HCT116 (cell line): ENCODE results near the gene ZNF750.

Experiments
- CTCF ChIP-seq, 3 experiments: fragments of 200-600 bp in 1 of 3; sonication (generic) in 1 of 3; IDR thresholded peaks in 2 of 3; conservative IDR thresholded peaks in 1 of 3; 2 replicates each; pipeline ENCODE4 v1.5.1; 2012 to 2017; ENCODE audit warnings: low read depth in 2 of 3, low read length in 2 of 3, antibody characterized with exemption in 1 of 3, borderline replicate concordance in 1 of 3, control low read depth in 1 of 3, mild to moderate bottlenecking in 1 of 3, mixed read lengths in 1 of 3, mixed run types in 1 of 3, moderate library complexity in 1 of 3; ENCODE audit not compliant: insufficient read depth in 1 of 3
- ELF1 ChIP-seq: IDR thresholded peaks from 2 replicates; pipeline ENCODE4 v1.6.1; 2012; ENCODE audit warnings: low read depth, borderline replicate concordance
- EZH2 ChIP-seq: fragments of 200-600 bp; sonication (generic); IDR thresholded peaks from 2 replicates; pipeline ENCODE4 v1.6.1; 2017; ENCODE audit warnings: antibody characterized with exemption, mixed run types
- EZH2phosphoT487 ChIP-seq: fragments of 200-600 bp; IDR thresholded peaks from 2 replicates; pipeline ENCODE4 v1.6.1; 2018; ENCODE audit warnings: antibody characterized with exemption, borderline replicate concordance
- FOSL1 ChIP-seq: IDR thresholded peaks from 2 replicates; pipeline ENCODE4 v1.6.1; 2012; ENCODE audit warnings: low read depth
- JUND ChIP-seq: IDR thresholded peaks from 2 replicates; pipeline ENCODE4 v1.6.1; 2012
- TCF7L2 ChIP-seq: IDR thresholded peaks from 2 replicates; pipeline ENCODE4 v1.7.0; 2011; ENCODE audit warnings: borderline replicate concordance, inconsistent platforms; ENCODE audit not compliant: insufficient read depth, insufficient read length; ENCODE audit errors: extremely low read depth
- YY1 ChIP-seq: IDR thresholded peaks from 2 replicates; pipeline ENCODE4 v1.6.1; 2011; ENCODE audit warnings: low read length, low read depth, moderate library complexity, mild to moderate bottlenecking; ENCODE audit not compliant: insufficient replicate concordance; ENCODE audit errors: extremely low read depth
- ZBTB33 ChIP-seq: IDR thresholded peaks from 2 replicates; pipeline ENCODE4 v1.6.1; 2011; ENCODE audit warnings: mild to moderate bottlenecking, low read length, moderate library complexity; ENCODE audit not compliant: insufficient replicate concordance; ENCODE audit errors: extremely low read depth

- TF ChIP-seq CTCF (IDR thresholded peaks at IDR 0.05 in 2 of 3, conservative IDR thresholded peaks at IDR 0.05 in 1 of 3; ENCODE audit: borderline replicate concordance in 1 of 3, insufficient read depth in 1 of 3, low read depth in 2 of 3, low read length in 2 of 3) (no peak), FOSL1 (no peak), ELF1 (no peak), JUND (no peak), ZBTB33 (no peak), YY1 (no peak), EZH2 (no peak), TCF7L2 (no peak), EZH2phosphoT487 (no peak)
Observed at GRCh38 chr17:82805823-82806222, 34.0 kb downstream of the ZNF750 start.
